Glomerular visceral epithelial cell (primary cell): Measurements from ENCODE around the gene MAP3K13.

ENCODE experiments used
- DNase-seq: peaks from one replicate; pipeline ENCODE4 v3.0.0-alpha.2; 2016; ENCODE audit errors: extremely low spot score

Gene MAP3K13

GRCh38 chr3:185507883-185508282 is 144.9 kb downstream of the MAP3K13 start:
- DNase-seq = no peak

- no peak for DNase-seq
Measured at GRCh38 chr3:185508335-185508991, 145.5 kb downstream of the MAP3K13 start.

GRCh38 chr3:185511711-185512110 is 148.8 kb downstream of the MAP3K13 start:
- no peak for DNase-seq

GRCh38 chr3:185517387-185518130 is 154.6 kb downstream of the MAP3K13 start:
- DNase-seq = no peak

GRCh38 chr3:185519021-185519420 is 156.1 kb downstream of the MAP3K13 start:
- DNase-seq = no peak

- no peak for DNase-seq
Measured at GRCh38 chr3:185521349-185522138, 158.6 kb downstream of the MAP3K13 start.

GRCh38 chr3:185526349-185526951 is 163.5 kb downstream of the MAP3K13 start:
- no peak for DNase-seq

GRCh38 chr3:185527364-185527763 is 164.4 kb downstream of the MAP3K13 start:
- no peak for DNase-seq

- no peak for DNase-seq
Measured at GRCh38 chr3:185528532-185528931, 165.6 kb downstream of the MAP3K13 start.

GRCh38 chr3:185530856-185531255 is 167.9 kb downstream of the MAP3K13 start:
- DNase-seq = no peak

- DNase-seq = no peak
Measured at GRCh38 chr3:185532901-185533300, 170.0 kb downstream of the MAP3K13 start.

GRCh38 chr3:185534511-185534910 is 171.6 kb downstream of the MAP3K13 start:
- no peak for DNase-seq

GRCh38 chr3:185537369-185537970 is 174.5 kb downstream of the MAP3K13 start:
- peak; percentile 97 for DNase-seq
